H54 (cell line): ENCODE measurements around the gene CD6.

Source experiments
- DNase-seq: peaks from one replicate; pipeline ENCODE4 v3.0.0; 2011; ENCODE audit warnings: low spot score, mixed read lengths; ENCODE audit not compliant: insufficient read length
- FAIRE-seq: peaks from 3 replicates; lab custom pipeline; 2011; peaks lifted over from hg19 to GRCh38; lab: Jason Lieb, UNC
- POLR2A ChIP-seq: IDR thresholded peaks from 2 replicates; pipeline ENCODE4 v1.6.1; 2011; ENCODE audit warnings: low read depth, mild to moderate bottlenecking, low read length

The CD6 gene

GRCh38 chr11:60989093-60989650 is 17.7 kb downstream of the CD6 start:
- DNase-seq (no peak), FAIRE-seq (no peak)
- TF ChIP-seq POLR2A, result no peak

GRCh38 chr11:60991457-60991856 is 20.0 kb downstream of the CD6 start:
- FAIRE-seq (no peak), DNase-seq (no peak)
- no peak for TF ChIP-seq POLR2A

- DNase-seq (no peak), FAIRE-seq (no peak)
- TF ChIP-seq POLR2A, result no peak
Measured at GRCh38 chr11:60992842-60993409, 21.4 kb downstream of the CD6 start.

GRCh38 chr11:60993615-60994014 is 22.1 kb downstream of the CD6 start:
- no peak for TF ChIP-seq POLR2A
- FAIRE-seq (no peak), DNase-seq (no peak)

- no peak for TF ChIP-seq POLR2A
- DNase-seq, result no peak
- no peak for FAIRE-seq
Measured at GRCh38 chr11:60994541-60995080, 23.1 kb downstream of the CD6 start.

- no peak for FAIRE-seq
- no peak for TF ChIP-seq POLR2A
- DNase-seq, result no peak
Measured at GRCh38 chr11:60995798-60996197, 24.3 kb downstream of the CD6 start.

GRCh38 chr11:60996381-60997138 is 25.1 kb downstream of the CD6 start:
- DNase-seq (no peak), FAIRE-seq (no peak)
- TF ChIP-seq POLR2A, result no peak

GRCh38 chr11:61000426-61000825 is 28.9 kb downstream of the CD6 start:
- DNase-seq (no peak), FAIRE-seq (no peak)
- TF ChIP-seq POLR2A, result no peak

- DNase-seq (no peak), FAIRE-seq (no peak)
- no peak for TF ChIP-seq POLR2A
Measured at GRCh38 chr11:61001931-61002330, 30.5 kb downstream of the CD6 start.

GRCh38 chr11:61002598-61002997 is 31.1 kb downstream of the CD6 start:
- no peak for TF ChIP-seq POLR2A
- DNase-seq, result no peak
- FAIRE-seq, result no peak

GRCh38 chr11:61004180-61004611 is 32.7 kb downstream of the CD6 start:
- no peak for FAIRE-seq
- DNase-seq, result no peak
- TF ChIP-seq POLR2A, result no peak

- FAIRE-seq (no peak), DNase-seq (no peak)
- TF ChIP-seq POLR2A, result no peak
Measured at GRCh38 chr11:61004761-61005181, 33.3 kb downstream of the CD6 start.

- DNase-seq, result no peak
- no peak for TF ChIP-seq POLR2A
Measured at GRCh38 chr11:61007383-61007955, 36.0 kb downstream of the CD6 start.

More at GRCh38 chr11:61007383-61007955, 36.0 kb downstream of the CD6 start:
- FAIRE-seq, result no peak
